Activated CD8-positive, alpha-beta memory T cell treated with anti-CD3 and anti-CD28 coated beads, Interleukin-2, amount 10 ng/mL, durations not matched to agents 7 days and 5 days (primary cell): ENCODE data around the gene COL2A1. TPM values are rescaled to one million over a fixed set of nuclear protein-coding genes. Genes with fewer than 3 reads are reported as not detected.

Experiments
- ATAC-seq: fragments of 150-1000 bp; cut with Tn5 transposase; one replicate; pipeline ENCODE4 v1.10.0; 2021; ENCODE audit warnings: moderate library complexity
- CTCF ChIA-PET: fragments of 350-600 bp; sonication (Branson Sonifier 250); formaldehyde crosslinking; loops from one replicate; lab custom pipeline; 2021; ENCODE audit warnings: antibody characterized with exemption; lab: Charles Lee
- DNase-seq: peaks from one replicate; pipeline ENCODE4 v3.0.0-alpha.2; 2020
- H3K27ac Mint-ChIP-seq: one replicate; pipeline ENCODE4 v1.8.0; 2021; ENCODE audit warnings: mild to moderate bottlenecking, mixed read lengths
- H3K27me3 Mint-ChIP-seq: one replicate; pipeline ENCODE4 v1.8.0; 2021; ENCODE audit warnings: mixed read lengths
- H3K36me3 Mint-ChIP-seq: one replicate; pipeline ENCODE4 v1.8.0; 2021; ENCODE audit warnings: mild to moderate bottlenecking, mixed read lengths
- H3K4me1 Mint-ChIP-seq: one replicate; pipeline ENCODE4 v1.8.0; 2021; ENCODE audit warnings: mixed read lengths
- H3K4me3 Mint-ChIP-seq: one replicate; pipeline ENCODE4 v1.8.0; 2021; ENCODE audit warnings: mild to moderate bottlenecking, moderate library complexity, mixed read lengths
- H3K9me3 Mint-ChIP-seq: one replicate; pipeline ENCODE4 v1.8.0; 2022; ENCODE audit warnings: low read depth, mixed read lengths
- total RNA-seq, 2 experiments: library from RNA; stranded (reverse); gene quantifications; one replicate each; pipeline ENCODE4 v1.2.3, GENCODE V29; 2021

Gene COL2A1
- total RNA-seq, 2 experiments from 2014 or later: 0.33 TPM; not detected in 1

GRCh38 chr12:47979686-47980085 is 24.6 kb downstream of the COL2A1 start:
- no peak overlapping the region for H3K27ac Mint-ChIP-seq
- H3K9me3 Mint-ChIP-seq: no peaks in the 10 kb centered on the region
- peaks cover 13% of the 10 kb centered on the region for H3K27me3 Mint-ChIP-seq
- DNase-seq (no peak), ATAC-seq (no peak)
- no peak overlapping the region for H3K4me3 Mint-ChIP-seq
- H3K4me1 Mint-ChIP-seq: no peaks in the 10 kb centered on the region
- CTCF ChIA-PET: interaction anchor here (1.1 kb wide), 1 partner anchor 16 kb away, joined by 4 read pairs; the partner anchor contains the start of gene TMEM106C
- no peaks in the 10 kb centered on the region for H3K36me3 Mint-ChIP-seq

- Mint-ChIP-seq H3K9me3 (no peaks in the 10 kb centered on the region), H3K27me3 (peaks cover 9% of the 10 kb centered on the region), H3K27ac (no peak overlapping the region), H3K36me3 (no peaks in the 10 kb centered on the region), H3K4me1 (no peaks in the 10 kb centered on the region), H3K4me3 (no peak overlapping the region)
- ATAC-seq (no peak), DNase-seq (no peak)
- CTCF ChIA-PET: interaction anchor here (6.4 kb wide), 1 partner anchor 16 kb away, joined by 29 read pairs; the partner anchor contains the start of gene TMEM106C
Observed at GRCh38 chr12:47979166-47979565, 25.1 kb downstream of the COL2A1 start.

GRCh38 chr12:47978598-47978873 is 25.7 kb downstream of the COL2A1 start:
- no peaks in the 10 kb centered on the region for H3K9me3 Mint-ChIP-seq
- no peaks in the 10 kb centered on the region for H3K36me3 Mint-ChIP-seq
- H3K4me1 Mint-ChIP-seq: no peaks in the 10 kb centered on the region
- CTCF ChIA-PET: interaction anchor here (6.4 kb wide), 1 partner anchor 15 kb away, joined by 29 read pairs; the partner anchor contains the start of gene TMEM106C
- DNase-seq: no peak
- no peak overlapping the region for H3K27ac Mint-ChIP-seq
- no peak for ATAC-seq
- H3K27me3 Mint-ChIP-seq: peaks cover 8% of the 10 kb centered on the region
- no peak overlapping the region for H3K4me3 Mint-ChIP-seq

GRCh38 chr12:47977772-47978597 is 26.3 kb downstream of the COL2A1 start:
- CTCF ChIA-PET: interaction anchor here (1.6 to 6.4 kb wide), 3 partner anchors 15 to 139 kb away, joined by 3 to 29 read pairs (median 4); partner anchors contain the start of gene TMEM106C

GRCh38 chr12:47977046-47977771 is 27.1 kb downstream of the COL2A1 start:
- CTCF ChIA-PET: interaction anchor here (1.1 to 6.4 kb wide), 5 partner anchors 11 to 138 kb away, joined by 3 to 29 read pairs (median 4); partner anchors contain the start of gene TMEM106C
- Mint-ChIP-seq H3K27me3 (peaks cover 6% of the 10 kb centered on the region), H3K27ac (no peak overlapping the region), H3K4me3 (no peak overlapping the region), H3K36me3 (no peaks in the 10 kb centered on the region), H3K9me3 (no peaks in the 10 kb centered on the region), H3K4me1 (no peaks in the 10 kb centered on the region)
- no peak for ATAC-seq
- no peak for DNase-seq

More at GRCh38 chr12:47977772-47978597, 26.3 kb downstream of the COL2A1 start:
- Mint-ChIP-seq H3K27me3 (peaks cover 8% of the 10 kb centered on the region), H3K4me3 (no peak overlapping the region), H3K9me3 (no peaks in the 10 kb centered on the region), H3K4me1 (no peaks in the 10 kb centered on the region), H3K27ac (no peak overlapping the region), H3K36me3 (no peaks in the 10 kb centered on the region)
- ATAC-seq (no peak), DNase-seq (no peak)

- DNase-seq: no peak
- Mint-ChIP-seq H3K27me3 (peaks cover 6% of the 10 kb centered on the region), H3K36me3 (no peaks in the 10 kb centered on the region), H3K4me3 (no peak overlapping the region), H3K9me3 (no peaks in the 10 kb centered on the region), H3K4me1 (no peaks in the 10 kb centered on the region), H3K27ac (no peak overlapping the region)
- ATAC-seq: no peak
- CTCF ChIA-PET: interaction anchor here (1.1 to 6.4 kb wide), 3 partner anchors 12 to 16 kb away, joined by 3 to 29 read pairs (median 4); partner anchors contain the start of gene TMEM106C
Observed at GRCh38 chr12:47975816-47976215, 28.5 kb downstream of the COL2A1 start.

GRCh38 chr12:47975036-47975620 is 29.1 kb downstream of the COL2A1 start:
- Mint-ChIP-seq H3K27ac (no peak overlapping the region), H3K36me3 (no peaks in the 10 kb centered on the region), H3K4me3 (no peak overlapping the region), H3K9me3 (no peaks in the 10 kb centered on the region), H3K27me3 (peaks cover 4% of the 10 kb centered on the region), H3K4me1 (no peaks in the 10 kb centered on the region)
- no peak for ATAC-seq
- DNase-seq: no peak
- CTCF ChIA-PET: interaction anchor here (1.0 to 6.4 kb wide), 4 partner anchors 11 to 137 kb away, joined by 3 to 29 read pairs (median 4); partner anchors contain the start of gene TMEM106C

- ATAC-seq (no peak), DNase-seq (no peak)
- Mint-ChIP-seq H3K4me1 (peaks cover 3% of the 10 kb centered on the region), H3K27ac (no peak overlapping the region), H3K36me3 (peaks cover 4% of the 10 kb centered on the region), H3K4me3 (no peak overlapping the region), H3K9me3 (no peaks in the 10 kb centered on the region), H3K27me3 (peaks cover under 1% of the 10 kb centered on the region)
- CTCF ChIA-PET: interaction anchor here (0.9 to 6.4 kb wide), 4 partner anchors 9 to 136 kb away, joined by 3 to 29 read pairs (median 3); partner anchors contain the start of gene TMEM106C
Observed at GRCh38 chr12:47973870-47974269, 30.4 kb downstream of the COL2A1 start.

- Mint-ChIP-seq H3K27me3 (no peaks in the 10 kb centered on the region), H3K36me3 (peaks cover 12% of the 10 kb centered on the region), H3K9me3 (no peaks in the 10 kb centered on the region), H3K4me3 (no peak overlapping the region), H3K4me1 (peaks cover 3% of the 10 kb centered on the region), H3K27ac (no peak overlapping the region)
- no peak for ATAC-seq
- no peak for DNase-seq
- CTCF ChIA-PET: interaction anchor here (1.5 kb wide), 1 partner anchor 10 kb away, joined by 5 read pairs; no protein-coding TSS in a partner anchor
Observed at GRCh38 chr12:47972895-47973294, 31.4 kb downstream of the COL2A1 start.

- peaks cover 30% of the 10 kb centered on the region for H3K36me3 Mint-ChIP-seq
- no peak for DNase-seq
- ATAC-seq: no peak
- CTCF ChIA-PET: interaction anchor here (0.9 to 2.7 kb wide), 3 partner anchors 10 to 21 kb away, joined by 4 to 7 read pairs (median 5); no protein-coding TSS in a partner anchor
- no peaks in the 10 kb centered on the region for H3K9me3 Mint-ChIP-seq
- H3K27ac Mint-ChIP-seq: no peak overlapping the region
- peaks cover 10% of the 10 kb centered on the region for H3K4me1 Mint-ChIP-seq
- H3K27me3 Mint-ChIP-seq: no peaks in the 10 kb centered on the region
- no peak overlapping the region for H3K4me3 Mint-ChIP-seq
Observed at GRCh38 chr12:47970843-47971242, 33.4 kb downstream of the COL2A1 start.

- CTCF ChIA-PET: interaction anchor here (0.9 to 2.7 kb wide), 2 partner anchors 20 to 21 kb away, joined by 4 to 7 read pairs; no protein-coding TSS in a partner anchor
- H3K27me3 Mint-ChIP-seq: no peaks in the 10 kb centered on the region
- DNase-seq (no peak), ATAC-seq (no peak)
- H3K4me3 Mint-ChIP-seq: no peak overlapping the region
- no peaks in the 10 kb centered on the region for H3K9me3 Mint-ChIP-seq
- peaks cover 20% of the 10 kb centered on the region for H3K4me1 Mint-ChIP-seq
- H3K36me3 Mint-ChIP-seq: peaks cover 40% of the 10 kb centered on the region
- no peak overlapping the region for H3K27ac Mint-ChIP-seq
Observed at GRCh38 chr12:47969845-47970244, 34.4 kb downstream of the COL2A1 start.

- H3K4me1 Mint-ChIP-seq: peaks cover 35% of the 10 kb centered on the region
- no peak overlapping the region for H3K4me3 Mint-ChIP-seq
- no peak for DNase-seq
- ATAC-seq: no peak
- peaks cover 48% of the 10 kb centered on the region for H3K36me3 Mint-ChIP-seq
- peaks cover 6% of the 10 kb centered on the region for H3K27me3 Mint-ChIP-seq
- no peaks in the 10 kb centered on the region for H3K9me3 Mint-ChIP-seq
- H3K27ac Mint-ChIP-seq: no peak overlapping the region
- CTCF ChIA-PET: interaction anchor here (0.7 kb wide), 1 partner anchor 17 kb away, joined by 3 read pairs; no protein-coding TSS in a partner anchor
Observed at GRCh38 chr12:47967461-47968321, 36.6 kb downstream of the COL2A1 start.
